ENCODE measurements around the gene NBAS. TPM values are rescaled to one million over a fixed set of nuclear protein-coding genes. Genes with fewer than 3 reads are reported as not detected.

NBAS gene
- total and polyA plus RNA-seq, 2 of the 13 experiments (the other 11 are each of a cell fraction or from before 2014, with no cell fraction given) = 33.6 to 58.7 TPM

DNA sequence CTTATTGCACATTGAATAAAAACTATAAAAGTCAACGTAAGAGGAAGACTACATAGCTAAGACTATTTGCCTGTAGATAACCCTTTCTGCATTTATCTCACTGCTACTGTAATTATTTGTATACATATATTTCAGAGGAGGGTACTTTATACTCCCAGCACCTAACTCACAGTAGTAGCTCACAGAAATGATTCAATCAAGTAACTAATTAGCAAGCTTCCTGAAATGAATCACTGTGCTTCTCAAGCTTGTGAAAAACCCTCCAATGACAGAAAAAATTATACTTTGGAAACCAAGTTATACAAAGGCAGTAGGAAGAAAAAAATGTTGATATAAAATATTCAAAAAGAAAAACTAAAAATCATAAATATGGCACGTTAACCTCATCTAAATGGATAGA is 124.9 kb downstream of the NBAS start:
- Histone ChIP-seq H2AFZ (ENCODE audit: low read length) (no peak overlapping the region), H3K27me3 (ENCODE audit: control insufficient read depth in 1 of 2, insufficient read depth in 2 of 2, low read length in 2 of 2) (no peaks in the 10 kb centered on the region), H3K4me1 (ENCODE audit: insufficient read depth, low read length) (peaks cover 42% of the 10 kb centered on the region), H4K20me1 (ENCODE audit: insufficient read depth, low read length) (no peaks in the 10 kb centered on the region), H3K4me2 (ENCODE audit: low read depth, low read length) (no peak overlapping the region), H3K4me3 (replicated peaks in 1 of 3; ENCODE audit: insufficient read depth in 1 of 3, low read depth in 2 of 3, low read length in 3 of 3) (no peak overlapping the region), H3K79me2 (ENCODE audit: insufficient read depth, low read length) (no peaks in the 10 kb centered on the region), H3K9ac (ENCODE audit: insufficient read depth, low read depth, low read length) (no peak overlapping the region), H3K9me3 (ENCODE audit: low read length) (no peaks in the 10 kb centered on the region), H3K36me3 (replicated peaks in 1 of 2; ENCODE audit: control insufficient read depth in 1 of 2, insufficient read depth in 2 of 2, low read length in 2 of 2) (no peaks in the 10 kb centered on the region), H3K27ac (ENCODE audit: extremely low read length, insufficient read depth, low read length) (peak overlapping the region; percentile 63)
- ChIA-PET CTCF (ENCODE audit: low intra/inter-chr PET ratio, low total read pairs) (no interaction called here), POLR2A (interaction anchor here (0.7 kb wide), 1 partner anchor 157 kb away, joined by 3 read pairs; no protein-coding TSS in a partner anchor)
- WGBS (ENCODE audit: low lambda C conversion rate) = 95% methylated on average over 2 of the region's 2 CpGs
- FAIRE-seq = no peak
- intact Hi-C loops (cut with micrococcal nuclease; ENCODE audit: unreplicated experiment) (loop anchor here (10.0 kb wide), 1 partner anchor 281 kb away; no protein-coding TSS in a partner anchor), in situ Hi-C loops (cut with HindIII; ENCODE audit: extremely low pct_ligation_motif_present, low pct_unique_long_range_greater_than_20kb) (loop anchor here (10.0 kb wide), 1 partner anchor 149 kb away; no protein-coding TSS in a partner anchor)
- no peak for DNase-seq (ENCODE audit: low spot score)
- no TSS peak for BruUV-seq (replicated peaks)
- ATAC-seq = no peak
- TF ChIP-seq ZNF292 (CRISPR knock-in tag; IDR thresholded peaks at IDR 0.05; ENCODE audit: borderline replicate concordance, low read depth) (no peak), ZFP1 (CRISPR knock-in tag; IDR thresholded peaks at IDR 0.05) (no peak), ZNF891 (CRISPR knock-in tag; IDR thresholded peaks at IDR 0.05) (no peak), ZBTB7A (CRISPR knock-in tag; IDR thresholded peaks at IDR 0.05) (no peak)
- TF ChIP-seq, protein P1, sequence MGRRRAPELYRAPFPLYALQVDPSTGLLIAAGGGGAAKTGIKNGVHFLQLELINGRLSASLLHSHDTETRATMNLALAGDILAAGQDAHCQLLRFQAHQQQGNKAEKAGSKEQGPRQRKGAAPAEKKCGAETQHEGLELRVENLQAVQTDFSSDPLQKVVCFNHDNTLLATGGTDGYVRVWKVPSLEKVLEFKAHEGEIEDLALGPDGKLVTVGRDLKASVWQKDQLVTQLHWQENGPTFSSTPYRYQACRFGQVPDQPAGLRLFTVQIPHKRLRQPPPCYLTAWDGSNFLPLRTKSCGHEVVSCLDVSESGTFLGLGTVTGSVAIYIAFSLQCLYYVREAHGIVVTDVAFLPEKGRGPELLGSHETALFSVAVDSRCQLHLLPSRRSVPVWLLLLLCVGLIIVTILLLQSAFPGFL (CRISPR knock-in tag; IDR thresholded peaks at IDR 0.05) = no peak

DNA sequence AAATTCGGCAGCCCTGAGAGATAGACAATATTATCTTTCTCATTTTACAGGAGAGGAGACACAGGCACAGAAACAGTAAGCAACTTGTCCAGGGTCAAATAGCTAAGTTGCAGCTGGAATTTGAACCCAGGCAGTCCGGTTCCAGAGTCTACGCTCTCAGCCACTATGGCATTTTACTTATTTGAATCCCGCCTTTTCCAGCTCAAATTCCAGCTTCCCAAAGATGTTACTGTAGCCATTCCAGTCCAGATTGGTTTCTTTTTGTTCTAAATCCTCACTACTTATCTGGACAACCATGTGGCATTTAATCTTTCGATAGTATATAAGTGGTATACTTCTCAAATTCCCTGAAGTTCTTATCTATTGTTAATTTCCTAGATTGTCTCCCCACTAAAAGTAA is 125.7 kb downstream of the NBAS start:
- ChIA-PET CTCF (ENCODE audit: low intra/inter-chr PET ratio, low total read pairs) (no interaction called here), POLR2A (interaction anchor here (0.7 to 0.8 kb wide), 2 partner anchors 126 to 158 kb away, joined by 3 to 4 read pairs; partner anchors contain the start of gene NBAS)
- Histone ChIP-seq H4K20me1 (ENCODE audit: insufficient read depth, low read length) (no peaks in the 10 kb centered on the region), H3K27me3 (ENCODE audit: control insufficient read depth in 1 of 2, insufficient read depth in 2 of 2, low read length in 2 of 2) (no peaks in the 10 kb centered on the region), H3K4me2 (ENCODE audit: low read depth, low read length) (peak overlapping the region; percentile 56), H3K4me1 (ENCODE audit: insufficient read depth, low read length) (peaks cover 42% of the 10 kb centered on the region), H2AFZ (ENCODE audit: low read length) (no peak overlapping the region), H3K9ac (ENCODE audit: insufficient read depth, low read depth, low read length) (peak overlapping the region; percentile 4; the same call in 1 of the 2 replicates), H3K4me3 (replicated peaks in 1 of 3; ENCODE audit: insufficient read depth in 1 of 3, low read depth in 2 of 3, low read length in 3 of 3) (no peak overlapping the region; a peak in 1 of 6 replicates), H3K36me3 (replicated peaks in 1 of 2; ENCODE audit: control insufficient read depth in 1 of 2, insufficient read depth in 2 of 2, low read length in 2 of 2) (no peaks in the 10 kb centered on the region), H3K9me3 (ENCODE audit: low read length) (no peaks in the 10 kb centered on the region), H3K27ac (ENCODE audit: extremely low read length, insufficient read depth, low read length) (peak overlapping the region; percentile 63), H3K79me2 (ENCODE audit: insufficient read depth, low read length) (no peaks in the 10 kb centered on the region)
- 14% methylated on average over 5 of the region's 5 CpGs for WGBS (ENCODE audit: low lambda C conversion rate)
- FAIRE-seq = peak; percentile 42
- BruUV-seq (replicated peaks) = no TSS peak
- intact Hi-C loops (cut with micrococcal nuclease; ENCODE audit: unreplicated experiment) (loop anchor here (10.0 kb wide), 1 partner anchor 281 kb away; no protein-coding TSS in a partner anchor), in situ Hi-C loops (cut with HindIII; ENCODE audit: extremely low pct_ligation_motif_present, low pct_unique_long_range_greater_than_20kb) (loop anchor here (10.0 kb wide), 1 partner anchor 149 kb away; no protein-coding TSS in a partner anchor)
- DNase-seq (ENCODE audit: low spot score) = peak; percentile 86
- peak; percentile 96 for ATAC-seq
- no peak for TF ChIP-seq FOSL1 (CRISPR knock-in tag; IDR thresholded peaks at IDR 0.05; ENCODE audit: borderline replicate concordance)
- TF ChIP-seq ZNF761 (CRISPR knock-in tag; conservative IDR thresholded peaks at IDR 0.05) = no peak
- no peak for TF ChIP-seq MAF1 (CRISPR knock-in tag; IDR thresholded peaks at IDR 0.05; ENCODE audit: borderline replicate concordance)
- no peak for TF ChIP-seq JUND (CRISPR knock-in tag; IDR thresholded peaks at IDR 0.05)
- TF ChIP-seq SAP130 (CRISPR knock-in tag; IDR thresholded peaks at IDR 0.05; ENCODE audit: low read depth) = peak; percentile 25; the same call in 1 of the 2 replicates
- no peak for TF ChIP-seq HMG20B (CRISPR knock-in tag; conservative IDR thresholded peaks at IDR 0.05)
- TF ChIP-seq, protein P2, sequence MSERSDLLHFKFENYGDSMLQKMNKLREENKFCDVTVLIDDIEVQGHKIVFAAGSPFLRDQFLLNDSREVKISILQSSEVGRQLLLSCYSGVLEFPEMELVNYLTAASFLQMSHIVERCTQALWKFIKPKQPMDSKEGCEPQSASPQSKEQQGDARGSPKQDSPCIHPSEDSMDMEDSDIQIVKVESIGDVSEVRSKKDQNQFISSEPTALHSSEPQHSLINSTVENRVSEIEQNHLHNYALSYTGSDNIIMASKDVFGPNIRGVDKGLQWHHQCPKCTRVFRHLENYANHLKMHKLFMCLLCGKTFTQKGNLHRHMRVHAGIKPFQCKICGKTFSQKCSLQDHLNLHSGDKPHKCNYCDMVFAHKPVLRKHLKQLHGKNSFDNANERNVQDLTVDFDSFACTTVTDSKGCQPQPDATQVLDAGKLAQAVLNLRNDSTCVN (CRISPR knock-in tag; IDR thresholded peaks at IDR 0.05; ENCODE audit: borderline replicate concordance) = no peak
- TF ChIP-seq, protein P3, sequence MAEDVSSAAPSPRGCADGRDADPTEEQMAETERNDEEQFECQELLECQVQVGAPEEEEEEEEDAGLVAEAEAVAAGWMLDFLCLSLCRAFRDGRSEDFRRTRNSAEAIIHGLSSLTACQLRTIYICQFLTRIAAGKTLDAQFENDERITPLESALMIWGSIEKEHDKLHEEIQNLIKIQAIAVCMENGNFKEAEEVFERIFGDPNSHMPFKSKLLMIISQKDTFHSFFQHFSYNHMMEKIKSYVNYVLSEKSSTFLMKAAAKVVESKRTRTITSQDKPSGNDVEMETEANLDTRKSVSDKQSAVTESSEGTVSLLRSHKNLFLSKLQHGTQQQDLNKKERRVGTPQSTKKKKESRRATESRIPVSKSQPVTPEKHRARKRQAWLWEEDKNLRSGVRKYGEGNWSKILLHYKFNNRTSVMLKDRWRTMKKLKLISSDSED (CRISPR knock-in tag; IDR thresholded peaks at IDR 0.05) = no peak
- no peak for TF ChIP-seq FOXK1 (CRISPR knock-in tag; IDR thresholded peaks at IDR 0.05; ENCODE audit: borderline replicate concordance, low read depth)

All from HepG2 (cell line).